ENCODE data around the gene CCND1. TPM values are rescaled to one million over a fixed set of nuclear protein-coding genes. Genes with fewer than 3 reads are reported as not detected.

The CCND1 gene
- total RNA-seq: 26.4 and 28.1 TPM in 2 replicates

- Mint-ChIP-seq H3K9me3 (no peaks in the 10 kb centered on the region), H3K4me1 (ENCODE audit: low read depth) (no peaks in the 10 kb centered on the region), H3K4me3 (peak within 1 kb of the TSS; percentile 82), H3K27me3 (ENCODE audit: insufficient read depth) (peaks cover 33% of the 10 kb centered on the region), H3K27ac (peak within 1 kb of the TSS; percentile 84), H3K36me3 (ENCODE audit: low read depth) (no peaks in the 10 kb centered on the region)
- intact Hi-C loops (cut with micrococcal nuclease): loop anchor here (2.0 to 5.0 kb wide), 3 partner anchors 304 to 802 kb away; no protein-coding TSS in a partner anchor
- DNase-seq (ENCODE audit: low spot score): no peak
Observed at GRCh38 chr11:69640995-69641581, at the start of gene CCND1. CCND1 (plus strand) TSS chr11:69641156; CDS start chr11:69641314, 158 bp downstream.

GRCh38 chr11:69592986-69593650 is 47.8 kb upstream of the CCND1 start:
- peaks cover 4% of the 10 kb centered on the region for H3K27me3 Mint-ChIP-seq (ENCODE audit: insufficient read depth)
- H3K36me3 Mint-ChIP-seq (ENCODE audit: low read depth): no peaks in the 10 kb centered on the region
- no peak for DNase-seq (ENCODE audit: low spot score)
- peaks cover 3% of the 10 kb centered on the region for H3K9me3 Mint-ChIP-seq
- H3K27ac Mint-ChIP-seq: no peak overlapping the region
- intact Hi-C loops (cut with micrococcal nuclease): no loop called here
- H3K4me1 Mint-ChIP-seq (ENCODE audit: low read depth): no peaks in the 10 kb centered on the region
- no peak overlapping the region for H3K4me3 Mint-ChIP-seq

GRCh38 chr11:69593851-69594250 is 47.1 kb upstream of the CCND1 start:
- no peak for DNase-seq (ENCODE audit: low spot score)
- Mint-ChIP-seq H3K4me3 (no peak overlapping the region), H3K27me3 (ENCODE audit: insufficient read depth) (peaks cover 4% of the 10 kb centered on the region), H3K4me1 (ENCODE audit: low read depth) (no peaks in the 10 kb centered on the region), H3K27ac (no peak overlapping the region), H3K36me3 (ENCODE audit: low read depth) (no peaks in the 10 kb centered on the region), H3K9me3 (peaks cover 3% of the 10 kb centered on the region)
- intact Hi-C loops (cut with micrococcal nuclease): no loop called here

- H3K4me3 Mint-ChIP-seq: no peak overlapping the region
Observed at GRCh38 chr11:69594481-69594880, 46.5 kb upstream of the CCND1 start.

GRCh38 chr11:69595805-69596665 is 44.9 kb upstream of the CCND1 start:
- Mint-ChIP-seq H3K4me1 (ENCODE audit: low read depth) (no peaks in the 10 kb centered on the region), H3K27me3 (ENCODE audit: insufficient read depth) (no peaks in the 10 kb centered on the region), H3K9me3 (no peaks in the 10 kb centered on the region), H3K36me3 (ENCODE audit: low read depth) (no peaks in the 10 kb centered on the region), H3K4me3 (no peak overlapping the region), H3K27ac (no peak overlapping the region)
- intact Hi-C loops (cut with micrococcal nuclease): no loop called here
- DNase-seq (ENCODE audit: low spot score): no peak

More at GRCh38 chr11:69594481-69594880, 46.5 kb upstream of the CCND1 start:
- Mint-ChIP-seq H3K27me3 (ENCODE audit: insufficient read depth) (peaks cover 4% of the 10 kb centered on the region), H3K9me3 (peaks cover 3% of the 10 kb centered on the region), H3K27ac (no peak overlapping the region), H3K4me1 (ENCODE audit: low read depth) (no peaks in the 10 kb centered on the region), H3K36me3 (ENCODE audit: low read depth) (no peaks in the 10 kb centered on the region)
- no peak for DNase-seq (ENCODE audit: low spot score)
- intact Hi-C loops (cut with micrococcal nuclease): no loop called here

- no peak overlapping the region for H3K4me3 Mint-ChIP-seq
- H3K9me3 Mint-ChIP-seq: no peaks in the 10 kb centered on the region
- H3K36me3 Mint-ChIP-seq (ENCODE audit: low read depth): no peaks in the 10 kb centered on the region
- intact Hi-C loops (cut with micrococcal nuclease): no loop called here
- DNase-seq (ENCODE audit: low spot score): no peak
- peaks cover 4% of the 10 kb centered on the region for H3K27me3 Mint-ChIP-seq (ENCODE audit: insufficient read depth)
- H3K4me1 Mint-ChIP-seq (ENCODE audit: low read depth): no peaks in the 10 kb centered on the region
- H3K27ac Mint-ChIP-seq: no peak overlapping the region
Observed at GRCh38 chr11:69598147-69598546, 42.8 kb upstream of the CCND1 start.

GRCh38 chr11:69599502-69599901 is 41.5 kb upstream of the CCND1 start:
- no peak for DNase-seq (ENCODE audit: low spot score)
- Mint-ChIP-seq H3K9me3 (no peaks in the 10 kb centered on the region), H3K27ac (no peak overlapping the region), H3K27me3 (ENCODE audit: insufficient read depth) (peaks cover 4% of the 10 kb centered on the region), H3K4me3 (no peak overlapping the region), H3K36me3 (ENCODE audit: low read depth) (no peaks in the 10 kb centered on the region), H3K4me1 (ENCODE audit: low read depth) (no peaks in the 10 kb centered on the region)
- intact Hi-C loops (cut with micrococcal nuclease): no loop called here

- Mint-ChIP-seq H3K4me3 (no peak overlapping the region), H3K36me3 (ENCODE audit: low read depth) (no peaks in the 10 kb centered on the region), H3K27ac (no peak overlapping the region), H3K27me3 (ENCODE audit: insufficient read depth) (peaks cover 4% of the 10 kb centered on the region), H3K9me3 (no peaks in the 10 kb centered on the region), H3K4me1 (ENCODE audit: low read depth) (no peaks in the 10 kb centered on the region)
- no peak for DNase-seq (ENCODE audit: low spot score)
- intact Hi-C loops (cut with micrococcal nuclease): no loop called here
Observed at GRCh38 chr11:69600001-69600400, 41.0 kb upstream of the CCND1 start.

- Mint-ChIP-seq H3K36me3 (ENCODE audit: low read depth) (no peaks in the 10 kb centered on the region), H3K27ac (no peak overlapping the region), H3K9me3 (no peaks in the 10 kb centered on the region), H3K4me3 (no peak overlapping the region), H3K4me1 (ENCODE audit: low read depth) (no peaks in the 10 kb centered on the region), H3K27me3 (ENCODE audit: insufficient read depth) (peaks cover 4% of the 10 kb centered on the region)
- no peak for DNase-seq (ENCODE audit: low spot score)
- intact Hi-C loops (cut with micrococcal nuclease): no loop called here
Observed at GRCh38 chr11:69601011-69601975, 39.7 kb upstream of the CCND1 start.

- no peak overlapping the region for H3K27ac Mint-ChIP-seq
- H3K4me1 Mint-ChIP-seq (ENCODE audit: low read depth): no peaks in the 10 kb centered on the region
- DNase-seq (ENCODE audit: low spot score): no peak
- H3K36me3 Mint-ChIP-seq (ENCODE audit: low read depth): no peaks in the 10 kb centered on the region
- no peak overlapping the region for H3K4me3 Mint-ChIP-seq
- peaks cover 5% of the 10 kb centered on the region for H3K27me3 Mint-ChIP-seq (ENCODE audit: insufficient read depth)
- no peaks in the 10 kb centered on the region for H3K9me3 Mint-ChIP-seq
- intact Hi-C loops (cut with micrococcal nuclease): no loop called here
Observed at GRCh38 chr11:69603111-69603836, 37.7 kb upstream of the CCND1 start.

GRCh38 chr11:69604055-69604454 is 36.9 kb upstream of the CCND1 start:
- no peak overlapping the region for H3K4me3 Mint-ChIP-seq
- H3K9me3 Mint-ChIP-seq: no peaks in the 10 kb centered on the region
- H3K4me1 Mint-ChIP-seq (ENCODE audit: low read depth): no peaks in the 10 kb centered on the region
- no peak for DNase-seq (ENCODE audit: low spot score)
- no peaks in the 10 kb centered on the region for H3K36me3 Mint-ChIP-seq (ENCODE audit: low read depth)
- intact Hi-C loops (cut with micrococcal nuclease): no loop called here
- peaks cover 5% of the 10 kb centered on the region for H3K27me3 Mint-ChIP-seq (ENCODE audit: insufficient read depth)
- no peak overlapping the region for H3K27ac Mint-ChIP-seq
